PC-3 (cell line): ENCODE results near the gene PADI2. TPM values are rescaled to one million over a fixed set of nuclear protein-coding genes. Genes with fewer than 3 reads are reported as not detected.

Experiments used
- ATAC-seq: fragments of 200-7000 bp; cut with Tn5 transposase; 2 replicates; pipeline ENCODE4 v1.9.1; 2020; ENCODE audit warnings: mild to moderate bottlenecking, moderate library complexity
- BruUV-seq: library from RNA; stranded (reverse); fragments of 400-500 nt; replicated peaks from 2 replicates; lab custom pipeline; 2021; lab: Mats Ljungman, UMichigan
- CTCF ChIA-PET: fragments of 300-600 bp; sonication (Branson Sonifier 250); formaldehyde crosslinking; loops from one replicate; lab custom pipeline; 2022; ENCODE audit warnings: antibody characterized with exemption; lab: Charles Lee
- POLR2A ChIA-PET: fragments of 300-600 bp; sonication (Branson Sonifier 250); formaldehyde crosslinking; loops from one replicate; lab custom pipeline; 2022; ENCODE audit warnings: antibody characterized with exemption; ENCODE audit not compliant: unreplicated experiment; lab: Charles Lee
- DNase-seq: peaks from one replicate; pipeline ENCODE4 v3.0.0-alpha.2; 2015
- H2AFZ ChIP-seq: fragments of 300-600 bp; sonication (generic); 2 replicates; pipeline ENCODE4 v1.6.0; 2016; ENCODE audit warnings: antibody characterized with exemption, low read length
- H3F3A ChIP-seq: fragments of 300-600 bp; sonication (generic); one replicate; pipeline ENCODE4 v1.6.0; 2017; ENCODE audit warnings: antibody characterized with exemption, low read length, control low read depth, mild to moderate bottlenecking; ENCODE audit not compliant: unreplicated experiment
- H3K27ac ChIP-seq: fragments of 300-600 bp; sonication (generic); 2 replicates; pipeline ENCODE4 v1.5.1; 2016; ENCODE audit warnings: mild to moderate bottlenecking, low read length
- H3K27me3 ChIP-seq: fragments of 300-600 bp; sonication (generic); 2 replicates; pipeline ENCODE4 v1.6.1; 2016; ENCODE audit warnings: low read length, mixed read lengths
- H3K36me3 ChIP-seq: fragments of 300-600 bp; sonication (generic); 2 replicates; pipeline ENCODE4 v1.6.1; 2016; ENCODE audit warnings: low read depth, mixed run types, low read length, mixed read lengths
- H3K4me1 ChIP-seq: fragments of 300-600 bp; sonication (generic); 2 replicates; pipeline ENCODE4 v1.5.1; 2016; ENCODE audit warnings: low read length; ENCODE audit not compliant: insufficient read depth
- H3K4me2 ChIP-seq: fragments of 300-600 bp; sonication (generic); 2 replicates; pipeline ENCODE4 v1.6.0; 2016; ENCODE audit warnings: low read length
- H3K4me3 ChIP-seq: fragments of 300-600 bp; sonication (generic); 2 replicates; pipeline ENCODE4 v1.5.1; 2016; ENCODE audit warnings: mild to moderate bottlenecking, low read length, mixed read lengths
- H3K79me2 ChIP-seq: fragments of 300-600 bp; sonication (generic); 2 replicates; pipeline ENCODE4 v1.6.1; 2017; ENCODE audit warnings: low read length, mixed read lengths
- H3K9ac ChIP-seq: fragments of 300-600 bp; sonication (generic); 2 replicates; pipeline ENCODE4 v1.6.0; 2016; ENCODE audit warnings: mild to moderate bottlenecking, low read length
- H3K9me2 ChIP-seq: fragments of 300-600 bp; sonication (generic); replicated peaks from 2 replicates; pipeline ENCODE4 v1.6.1; 2016; ENCODE audit warnings: mixed run types, low read length, mixed read lengths
- H3K9me3 ChIP-seq: fragments of 300-600 bp; sonication (generic); 2 replicates; pipeline ENCODE4 v1.6.1; 2016; ENCODE audit warnings: low read length, mixed read lengths
- H4K20me1 ChIP-seq: fragments of 300-600 bp; sonication (generic); 2 replicates; pipeline ENCODE4 v1.6.1; 2016; ENCODE audit warnings: low read length, mixed read lengths
- EZH2 ChIP-seq: fragments of 300-600 bp; sonication (generic); IDR thresholded peaks from one replicate; pipeline ENCODE4 v1.6.1; 2017; ENCODE audit warnings: antibody characterized with exemption, mild to moderate bottlenecking, low read length; ENCODE audit not compliant: unreplicated experiment
- EZH2phosphoT487 ChIP-seq: fragments of 300-600 bp; sonication (generic); IDR thresholded peaks from 2 replicates; pipeline ENCODE4 v1.6.1; 2018; ENCODE audit warnings: mild to moderate bottlenecking, antibody characterized with exemption, low read length, borderline replicate concordance
- intact Hi-C: fragments of 100-400 bp; cut with micrococcal nuclease; formaldehyde crosslinking; loops from 2 replicates; pipeline ENCODE4 v1.9.0; 2023
- total RNA-seq: library from RNA; depleted of rRNA; stranded (reverse); fragments of >200 nt; gene quantifications from 2 replicates; pipeline ENCODE4 v1.2.3, GENCODE V29; 2014; rRNA removed
- TF ChIP-seq, protein P1 (sequence below): fragments of 300-600 bp; sonication (generic); conservative IDR thresholded peaks from 2 replicates; pipeline ENCODE4 v1.5.1; 2017; ENCODE audit warnings: antibody characterized with exemption, low read depth, mild to moderate bottlenecking, low read length

The PADI2 gene
- total RNA-seq, 1 experiment from 2014 or later: 2.4 TPM

DNA sequence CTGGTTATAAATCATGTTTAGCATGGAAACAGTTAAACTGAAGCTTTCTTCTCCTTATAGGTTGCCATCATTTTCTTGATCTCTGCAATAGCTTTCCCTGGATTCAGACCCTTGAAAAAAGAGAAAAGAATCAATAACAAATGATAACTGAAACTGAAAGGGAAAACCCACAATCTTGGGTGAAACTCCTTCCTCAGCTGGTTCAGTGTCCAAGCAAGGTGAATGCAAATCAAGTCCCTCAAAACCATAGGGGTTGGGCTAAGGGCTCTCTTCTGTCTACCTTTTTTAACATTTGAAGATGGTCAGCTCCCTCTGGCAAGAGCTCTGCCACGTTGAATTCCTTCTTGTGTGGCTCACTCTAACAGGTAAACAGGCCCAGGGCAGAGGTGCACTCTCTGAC, 100.4 kb downstream of the PADI2 start:
- Histone ChIP-seq H3K9ac (no peak overlapping the region), H3K9me2 (no peaks in the 10 kb centered on the region), H3F3A (peaks cover 6% of the 10 kb centered on the region), H3K9me3 (no peaks in the 10 kb centered on the region), H3K4me3 (no peak overlapping the region), H3K79me2 (no peaks in the 10 kb centered on the region), H3K27ac (no peak overlapping the region), H3K36me3 (peaks cover 49% of the 10 kb centered on the region), H2AFZ (no peak overlapping the region), H3K4me2 (no peak overlapping the region), H3K27me3 (no peaks in the 10 kb centered on the region), H4K20me1 (no peaks in the 10 kb centered on the region), H3K4me1 (peaks cover 7% of the 10 kb centered on the region; the same call in 1 of the 2 replicates)
- POLR2A ChIA-PET: no interaction called here
- CTCF ChIA-PET: no interaction called here
- TF ChIP-seq EZH2: no peak
- TF ChIP-seq, protein P1, sequence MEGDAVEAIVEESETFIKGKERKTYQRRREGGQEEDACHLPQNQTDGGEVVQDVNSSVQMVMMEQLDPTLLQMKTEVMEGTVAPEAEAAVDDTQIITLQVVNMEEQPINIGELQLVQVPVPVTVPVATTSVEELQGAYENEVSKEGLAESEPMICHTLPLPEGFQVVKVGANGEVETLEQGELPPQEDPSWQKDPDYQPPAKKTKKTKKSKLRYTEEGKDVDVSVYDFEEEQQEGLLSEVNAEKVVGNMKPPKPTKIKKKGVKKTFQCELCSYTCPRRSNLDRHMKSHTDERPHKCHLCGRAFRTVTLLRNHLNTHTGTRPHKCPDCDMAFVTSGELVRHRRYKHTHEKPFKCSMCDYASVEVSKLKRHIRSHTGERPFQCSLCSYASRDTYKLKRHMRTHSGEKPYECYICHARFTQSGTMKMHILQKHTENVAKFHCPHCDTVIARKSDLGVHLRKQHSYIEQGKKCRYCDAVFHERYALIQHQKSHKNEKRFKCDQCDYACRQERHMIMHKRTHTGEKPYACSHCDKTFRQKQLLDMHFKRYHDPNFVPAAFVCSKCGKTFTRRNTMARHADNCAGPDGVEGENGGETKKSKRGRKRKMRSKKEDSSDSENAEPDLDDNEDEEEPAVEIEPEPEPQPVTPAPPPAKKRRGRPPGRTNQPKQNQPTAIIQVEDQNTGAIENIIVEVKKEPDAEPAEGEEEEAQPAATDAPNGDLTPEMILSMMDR: no peak
- TF ChIP-seq EZH2phosphoT487: no peak
- intact Hi-C loops: no loop called here
- no peak for DNase-seq
- no peak for ATAC-seq
- no TSS peak for BruUV-seq

DNA sequence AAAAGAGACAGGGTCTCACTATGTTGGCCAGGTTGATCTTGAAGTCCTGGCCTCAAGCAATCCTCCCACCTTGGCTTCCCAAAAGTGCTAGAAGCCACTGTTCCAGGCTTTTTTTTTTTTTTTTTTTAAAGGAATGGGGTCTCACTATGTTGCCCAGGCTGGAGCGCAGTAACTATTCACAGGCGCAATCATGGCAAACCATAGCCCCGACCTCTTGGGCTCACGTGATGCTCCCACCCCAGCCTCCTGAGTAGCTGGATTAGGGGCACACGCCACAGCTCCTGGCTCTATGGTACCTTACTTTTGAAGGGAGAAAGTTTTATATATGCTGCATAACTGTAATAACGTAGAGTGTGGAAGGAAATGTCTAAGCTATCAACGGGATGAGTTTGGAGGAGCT, 101.8 kb downstream of the PADI2 start:
- POLR2A ChIA-PET: no interaction called here
- H3K9me3 ChIP-seq: no peaks in the 10 kb centered on the region
- no peak for DNase-seq
- TF ChIP-seq EZH2: no peak
- no peak for TF ChIP-seq EZH2phosphoT487
- peaks cover 7% of the 10 kb centered on the region; the same call in 1 of the 2 replicates for H3K4me1 ChIP-seq
- H3K9ac ChIP-seq: no peak overlapping the region
- intact Hi-C loops: no loop called here
- H3K4me3 ChIP-seq: no peak overlapping the region
- no peaks in the 10 kb centered on the region for H4K20me1 ChIP-seq
- H3K27ac ChIP-seq: no peak overlapping the region
- no peaks in the 10 kb centered on the region for H3K79me2 ChIP-seq
- no peak for ATAC-seq
- H2AFZ ChIP-seq: no peak overlapping the region
- peaks cover 6% of the 10 kb centered on the region for H3F3A ChIP-seq
- CTCF ChIA-PET: interaction anchor here (0.6 kb wide), 1 partner anchor 306 kb away, joined by 3 read pairs; no protein-coding TSS in a partner anchor
- BruUV-seq: no TSS peak
- no peaks in the 10 kb centered on the region for H3K9me2 ChIP-seq
- no peaks in the 10 kb centered on the region for H3K27me3 ChIP-seq
- peaks cover 34% of the 10 kb centered on the region for H3K36me3 ChIP-seq
- no peak overlapping the region for H3K4me2 ChIP-seq

Other genes starting within 250 kb of the PADI2 start
- under 0.01 TPM in 2 replicates for gene RNU1-2, start 223.5 kb downstream of the PADI2 start, total RNA-seq
- 24.6 and 51.6 TPM in 2 replicates for gene CROCC, start 197.5 kb downstream of the PADI2 start, total RNA-seq
- 1.8 and 3.1 TPM in 2 replicates for gene MFAP2, start 138.8 kb downstream of the PADI2 start, total RNA-seq
- 48.4 and 51.9 TPM in 2 replicates for gene ATP13A2, start 107.5 kb downstream of the PADI2 start, total RNA-seq
- 283 and 336 TPM in 2 replicates for gene SDHB, start 65.4 kb downstream of the PADI2 start, total RNA-seq
- gene PADI1, start 85.7 kb upstream of the PADI2 start, total RNA-seq: 0.35 and 0.73 TPM in 2 replicates
- 0.26 TPM in 1 of 2 replicates, not detected in the other for gene PADI3, start 129.6 kb upstream of the PADI2 start, total RNA-seq
- gene PADI4, start 188.7 kb upstream of the PADI2 start, total RNA-seq: 0.04 and 0.92 TPM in 2 replicates